ENCODE measurements around the gene MYOZ1.

DNA sequence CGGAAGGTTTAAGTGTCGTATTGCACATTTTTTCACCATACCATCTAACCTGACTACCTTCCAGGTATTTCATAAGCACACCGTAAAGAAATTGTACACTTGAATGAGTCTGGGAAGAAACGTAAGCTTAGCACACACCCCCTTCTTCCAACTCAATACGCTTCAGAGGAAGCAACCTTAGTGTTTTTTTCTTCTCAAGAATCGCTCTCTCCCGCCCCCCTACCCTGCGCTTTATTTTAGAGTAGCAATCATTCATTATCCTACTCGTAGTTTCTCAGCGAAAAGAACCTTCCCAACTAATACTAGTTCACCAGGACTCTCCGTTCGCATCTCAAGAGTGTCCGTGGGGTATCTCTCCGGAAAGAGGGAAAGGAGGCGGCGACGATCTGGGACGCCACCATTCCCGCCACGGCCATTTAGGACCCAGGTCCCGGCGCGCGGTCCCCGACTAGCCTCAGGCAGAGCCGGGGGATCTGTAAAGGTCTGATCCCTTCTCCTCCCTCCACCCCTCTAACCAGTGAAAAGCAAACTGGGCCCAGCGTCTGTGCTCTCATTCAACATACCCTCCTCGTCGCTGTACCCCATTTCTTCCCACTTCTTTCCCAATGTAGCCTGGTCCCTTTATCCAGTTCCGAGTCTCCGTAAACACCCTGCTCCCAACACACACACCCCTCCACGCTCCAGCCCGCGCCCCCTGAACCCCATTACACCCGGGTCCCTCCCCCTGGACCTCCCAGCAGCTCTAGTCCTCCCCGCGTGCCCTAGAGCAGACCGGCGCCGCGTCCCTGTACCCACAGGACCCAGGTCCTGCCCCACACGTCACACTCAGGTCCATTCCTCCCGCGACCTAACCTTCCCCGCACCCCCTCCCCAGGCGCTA lies 16.0 kb downstream of the MYOZ1 start:
- TF ChIP-seq ZNF274 (IDR thresholded peaks at IDR 0.05; ENCODE audit: low read depth, low read length) (no peak), EZH2 (IDR thresholded peaks at IDR 0.05) (no peak), POLR2AphosphoS5 (IDR thresholded peaks at IDR 0.05; ENCODE audit: low read depth, low read length) (no peak), REST (IDR thresholded peaks at IDR 0.05; ENCODE audit: low read depth) (no peak), CTCF (IDR thresholded peaks at IDR 0.05 in 2 of 3, conservative IDR thresholded peaks at IDR 0.05 in 1 of 3; ENCODE audit: borderline replicate concordance in 1 of 3, insufficient read depth in 1 of 3, low read depth in 2 of 3, low read length in 2 of 3) (no peak)
